K562 (cell line): ENCODE measurements around the gene SAP130. TPM values are rescaled to one million over a fixed set of nuclear protein-coding genes. Genes with fewer than 3 reads are reported as not detected.

ENCODE experiments used
- ARID1B ChIP-seq: fragments of 450-650 bp; IDR thresholded peaks from 2 replicates; pipeline ENCODE4 v1.6.1; 2016; ENCODE audit warnings: antibody characterized with exemption, mild to moderate bottlenecking, inconsistent platforms
- ARID3B ChIP-seq: fragments of 250-450 bp; sonication (Bioruptor Pico); IDR thresholded peaks from 2 replicates; pipeline ENCODE4 v1.4.0; 2020; ENCODE audit warnings: borderline replicate concordance
- EP400 ChIP-seq: fragments of 450-650 bp; IDR thresholded peaks from 2 replicates; pipeline ENCODE4 v1.6.1; 2017; ENCODE audit warnings: antibody characterized with exemption, mild to moderate bottlenecking, moderate library complexity
- GTF3C2 ChIP-seq: IDR thresholded peaks from 3 replicates; pipeline ENCODE4 v1.6.1; 2011; ENCODE audit warnings: borderline replicate concordance, mild to moderate bottlenecking, moderate library complexity; ENCODE audit not compliant: insufficient read length; ENCODE audit errors: extremely low read depth
- KDM2B ChIP-seq: fragments of 250-450 bp; sonication (Bioruptor Pico); IDR thresholded peaks from 2 replicates; pipeline ENCODE4 v1.8.0; 2021; ENCODE audit warnings: mild to moderate bottlenecking, moderate library complexity
- PHB ChIP-seq: fragments of 250-450 bp; sonication (Bioruptor Pico); IDR thresholded peaks from 2 replicates; pipeline ENCODE4 v1.5.0; 2021
- RBFOX2 ChIP-seq: fragments of 200-400 bp; formaldehyde crosslinking; IDR thresholded peaks from 2 replicates; pipeline ENCODE4 v1.6.1; 2017; ENCODE audit warnings: low read depth, mild to moderate bottlenecking, low read length, moderate library complexity
- SNRNP70 ChIP-seq: fragments of 200-400 bp; formaldehyde crosslinking; optimal IDR thresholded peaks from 2 replicates; pipeline ENCODE3; 2017; ENCODE audit warnings: low read depth, low read length
- TRIM24 ChIP-seq, 2 experiments: fragments of 450-650 bp; IDR thresholded peaks; 2 replicates each; pipeline ENCODE4 v1.6.1; 2016
- TRIM28 ChIP-seq: fragments of 450-650 bp; IDR thresholded peaks from 2 replicates; pipeline ENCODE4 v1.6.1; 2017
- XRCC3 ChIP-seq: fragments of 450-650 bp; IDR thresholded peaks from 2 replicates; pipeline ENCODE4 v1.6.1; 2017; ENCODE audit warnings: mild to moderate bottlenecking, moderate library complexity
- ZBTB7A ChIP-seq: IDR thresholded peaks from 2 replicates; pipeline ENCODE4 v1.6.1; 2011; ENCODE audit warnings: low read depth, mild to moderate bottlenecking, low read length, moderate library complexity, borderline replicate concordance; ENCODE audit not compliant: control insufficient read depth
- ZFP36 ChIP-seq: fragments of 150-350 bp; IDR thresholded peaks from 2 replicates; pipeline ENCODE4 v1.6.1; 2018; ENCODE audit warnings: low read length, low read depth; ENCODE audit not compliant: partially characterized antibody
- ZNF280A ChIP-seq: fragments of 450-650 bp; IDR thresholded peaks from 2 replicates; pipeline ENCODE4 v1.6.1; 2018; ENCODE audit warnings: mild to moderate bottlenecking, low read depth; ENCODE audit not compliant: partially characterized antibody
- ZNF561 ChIP-seq: fragments of 450-650 bp; formaldehyde crosslinking; conservative IDR thresholded peaks from 2 replicates; pipeline ENCODE4 v1.4.0; 2020; ENCODE audit warnings: mild to moderate bottlenecking, moderate library complexity
- polyA plus RNA-seq, 8 experiments: library from polyadenylated mRNA; depleted of rRNA in 4 of 8; stranded (reverse) in 5 of 8; unstranded in 3 of 8; fragments of >200 nt; fragmentation: Nextera tagmentation in 2 of 8; fragmentation: Illumina TruSeq in 1 of 8; extraction: Ambion mirVana in 2 of 8; extraction: Trizol in 1 of 8; gene quantifications; 2 replicates each; pipeline versions ENCODE4 v1.2.1 to v1.2.3, GENCODE V29; 2011 to 2014; ENCODE audit warnings: inconsistent platforms in 1 of 8, missing spikeins in 1 of 8
- total RNA-seq, 7 experiments: library from RNA; depleted of rRNA in 6 of 7; stranded (reverse); fragments of >200 nt in 6 of 7; fragmentation: Illumina TruSeq in 2 of 7; extraction: Trizol in 2 of 7; gene quantifications; 2 replicates each; pipeline versions ENCODE4 v1.2.1 to v1.2.3, GENCODE V29; 2011 to 2021; ENCODE audit warnings: low replicate concordance in 1 of 7

SAP130 gene
- total and polyA plus RNA-seq, 9 of the 15 experiments (the other 6 are each of a cell fraction or from before 2014, with no cell fraction given): 4.5 to 33.4 (median 7.4) TPM

GRCh38 chr2:128036748-128037607, 9.1 kb upstream of the SAP130 start (continued):
- TF ChIP-seq GTF3C2 (no peak), KDM2B (CRISPR knock-in tag) (no peak), TRIM24 (IDR thresholded peaks at IDR 0.05) (peak in 1 of 2 experiments; percentile 51; a peak in 1 of 4 replicates), ZBTB7A (no peak), ZFP36 (no peak), RBFOX2 (no peak), XRCC3 (peak; percentile 66; the same call in 1 of the 2 replicates), ZNF280A (peak; percentile 86), TRIM28 (peak; percentile 91), PHB (CRISPR knock-in tag) (no peak), SNRNP70 (no peak), ZNF561 (CRISPR knock-in tag) (0 out of 2 replicates have a peak, but pooled peaks have one; percentile 56), ARID1B (no peak), EP400 (no peak), ARID3B (CRISPR knock-in tag) (no peak)
